BE2C (cell line): ENCODE measurements around the gene NELFE. TPM values are rescaled to one million over a fixed set of nuclear protein-coding genes. Genes with fewer than 3 reads are reported as not detected.
"Not testable (repeated sequence)": the region's sequence is repeated elsewhere in the genome, so short reads cannot be mapped to it uniquely, and the experiment has no call there.

Experiments
- DNase-seq: peaks from one replicate; pipeline ENCODE4 v3.0.0-alpha.2; 2020
- H3K27me3 ChIP-seq: fragments of 250-450 bp; sonication (Bioruptor Pico); 2 replicates; pipeline ENCODE4 v1.5.1; 2020; ENCODE audit warnings: mild to moderate bottlenecking
- H3K36me3 ChIP-seq: fragments of 250-450 bp; sonication (Bioruptor Pico); 2 replicates; pipeline ENCODE4 v1.5.1; 2020; ENCODE audit warnings: mild to moderate bottlenecking
- H3K4me1 ChIP-seq: fragments of 250-450 bp; sonication (Bioruptor Pico); 2 replicates; pipeline ENCODE4 v1.5.1; 2020
- H3K4me3 ChIP-seq: 2 replicates; pipeline ENCODE4 v1.5.1; 2011; ENCODE audit warnings: low read depth, low read length
- H3K9me3 ChIP-seq: fragments of 250-450 bp; sonication (Bioruptor Pico); 2 replicates; pipeline ENCODE4 v1.5.1; 2020
- polyA plus RNA-seq: library from polyadenylated mRNA; unstranded; fragments of >200 nt; gene quantifications from one replicate; pipeline ENCODE4 v1.2.1, GENCODE V29; 2012; ENCODE audit warnings: low read depth, missing spikeins; ENCODE audit not compliant: insufficient read length, insufficient read depth
- TF ChIP-seq, protein P1 (sequence below): IDR thresholded peaks from 2 replicates; pipeline ENCODE4 v1.5.1; 2012; ENCODE audit warnings: mild to moderate bottlenecking, low read depth, low read length

The NELFE gene
- polyA plus RNA-seq: 185 TPM

DNA sequence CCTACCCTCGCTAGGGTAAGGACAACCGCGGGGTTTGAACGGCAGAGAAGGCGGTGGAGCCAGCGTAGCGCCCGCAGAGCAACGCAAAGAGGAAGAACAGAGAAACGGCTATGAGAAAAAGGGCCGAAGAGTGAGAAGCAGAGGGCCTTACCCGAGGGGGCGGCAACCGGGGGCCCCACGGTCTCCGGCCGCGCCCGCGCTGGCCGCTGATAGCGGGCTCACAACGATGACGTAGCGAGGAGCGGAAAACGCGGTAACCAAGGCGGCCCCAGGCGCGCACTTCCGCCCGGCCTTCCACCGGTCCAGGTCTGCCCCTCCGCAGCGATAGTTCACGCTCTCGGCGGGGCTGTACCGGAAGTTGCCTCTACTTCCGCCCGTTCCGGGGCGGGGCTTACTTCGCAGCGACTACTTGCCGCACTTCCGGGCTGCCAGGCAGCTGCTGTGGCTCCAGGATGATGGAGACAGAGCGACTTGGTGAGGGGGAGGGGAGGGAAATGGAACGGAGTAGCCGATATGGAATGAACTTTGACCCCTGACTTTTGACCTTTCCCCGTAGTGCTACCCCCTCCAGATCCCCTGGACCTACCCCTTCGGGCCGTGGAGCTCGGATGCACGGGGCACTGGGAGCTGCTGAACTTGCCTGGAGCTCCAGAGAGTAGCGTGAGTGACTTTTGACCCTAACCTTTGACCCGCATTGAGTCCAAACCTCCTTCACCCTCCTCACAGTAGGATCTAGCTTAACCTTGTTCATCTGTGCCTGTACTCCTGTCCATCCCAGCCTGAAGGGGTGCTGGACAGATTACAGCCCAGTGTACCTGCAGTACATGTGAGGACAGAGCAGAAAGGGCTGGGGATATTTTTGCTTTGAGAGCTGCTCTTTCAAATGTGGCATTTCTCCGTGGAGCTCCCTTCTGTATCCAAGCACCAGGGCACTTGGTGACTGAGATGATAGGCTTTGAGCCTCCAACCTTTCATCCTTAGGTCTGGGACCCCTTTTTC lies at the start of gene NELFE, which contains the start of gene SKIC2:
Gene NELFE, minus strand, starts transcription at position 231 of the 999 bp plus-strand sequence. CDS start 525 bp downstream, outside the sequence.
Gene SKIC2, plus strand, starts transcription at position 435 of the 999 bp plus-strand sequence. Its CDS starts 18 bp downstream, at position 453.
- peak; percentile 99 for DNase-seq
- Histone ChIP-seq H3K36me3 (peaks cover 31% of the 10 kb centered on the region), H3K4me1 (no peaks in the 10 kb centered on the region), H3K9me3 (no peaks in the 10 kb centered on the region), H3K4me3 (peak within 1 kb of the TSS; percentile 100), H3K27me3 (no peaks in the 10 kb centered on the region)
- TF ChIP-seq, protein P1, sequence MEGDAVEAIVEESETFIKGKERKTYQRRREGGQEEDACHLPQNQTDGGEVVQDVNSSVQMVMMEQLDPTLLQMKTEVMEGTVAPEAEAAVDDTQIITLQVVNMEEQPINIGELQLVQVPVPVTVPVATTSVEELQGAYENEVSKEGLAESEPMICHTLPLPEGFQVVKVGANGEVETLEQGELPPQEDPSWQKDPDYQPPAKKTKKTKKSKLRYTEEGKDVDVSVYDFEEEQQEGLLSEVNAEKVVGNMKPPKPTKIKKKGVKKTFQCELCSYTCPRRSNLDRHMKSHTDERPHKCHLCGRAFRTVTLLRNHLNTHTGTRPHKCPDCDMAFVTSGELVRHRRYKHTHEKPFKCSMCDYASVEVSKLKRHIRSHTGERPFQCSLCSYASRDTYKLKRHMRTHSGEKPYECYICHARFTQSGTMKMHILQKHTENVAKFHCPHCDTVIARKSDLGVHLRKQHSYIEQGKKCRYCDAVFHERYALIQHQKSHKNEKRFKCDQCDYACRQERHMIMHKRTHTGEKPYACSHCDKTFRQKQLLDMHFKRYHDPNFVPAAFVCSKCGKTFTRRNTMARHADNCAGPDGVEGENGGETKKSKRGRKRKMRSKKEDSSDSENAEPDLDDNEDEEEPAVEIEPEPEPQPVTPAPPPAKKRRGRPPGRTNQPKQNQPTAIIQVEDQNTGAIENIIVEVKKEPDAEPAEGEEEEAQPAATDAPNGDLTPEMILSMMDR: no peak

- not testable (repeated sequence) for H3K27me3 ChIP-seq, H3K4me1 ChIP-seq, H3K4me3 ChIP-seq, H3K36me3 ChIP-seq, H3K9me3 ChIP-seq, DNase-seq
Observed at GRCh38 chr6:32008037-32008436, 49.3 kb upstream of the NELFE start.

DNA sequence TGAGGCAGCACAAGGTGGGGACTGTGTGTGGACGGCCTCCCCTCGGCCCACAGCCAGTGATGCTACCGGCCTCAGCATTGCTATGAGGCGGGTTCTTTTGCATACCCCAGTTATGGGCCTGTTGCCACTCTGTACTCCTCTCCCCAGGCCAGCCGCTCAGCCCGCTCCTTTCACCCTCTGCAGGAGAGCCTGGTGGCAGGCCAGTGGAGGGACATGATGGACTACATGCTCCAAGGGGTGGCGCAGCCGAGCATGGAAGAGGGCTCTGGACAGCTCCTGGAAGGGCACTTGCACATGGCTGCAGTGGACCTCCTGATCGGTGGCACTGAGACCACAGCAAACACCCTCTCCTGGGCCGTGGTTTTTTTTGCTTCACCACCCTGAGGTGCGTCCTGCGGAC lies 48.3 kb upstream of the NELFE start:
- not testable (repeated sequence) for H3K36me3 ChIP-seq, H3K4me1 ChIP-seq, DNase-seq, H3K4me3 ChIP-seq, H3K9me3 ChIP-seq, H3K27me3 ChIP-seq

DNA sequence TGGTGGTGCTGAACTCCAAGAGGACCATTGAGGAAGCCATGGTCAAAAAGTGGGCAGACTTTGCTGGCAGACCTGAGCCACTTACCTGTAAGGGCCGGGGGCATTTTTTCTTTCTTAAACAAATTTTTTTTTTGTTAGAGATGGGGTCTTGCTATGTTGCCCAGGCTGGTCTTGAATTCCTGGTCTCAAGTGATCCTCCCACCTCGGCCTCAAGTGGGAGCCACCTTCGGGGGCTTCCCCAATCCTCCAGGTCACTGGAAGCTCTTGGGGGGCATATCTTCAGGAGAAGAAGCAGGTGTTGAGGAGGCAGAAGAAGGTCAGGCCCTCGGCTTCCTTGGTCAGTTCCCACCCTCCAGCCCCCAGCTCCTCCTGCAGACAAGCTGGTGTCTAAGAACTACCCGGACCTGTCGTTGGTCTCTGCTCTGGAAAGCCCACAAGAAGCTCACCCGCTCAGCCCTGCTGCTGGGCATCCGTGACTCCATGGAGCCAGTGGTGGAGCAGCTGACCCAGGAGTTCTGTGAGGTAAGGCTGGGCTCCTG lies 47.3 kb upstream of the NELFE start:
- H3K4me1 ChIP-seq, H3K36me3 ChIP-seq, DNase-seq, H3K4me3 ChIP-seq, H3K27me3 ChIP-seq, H3K9me3 ChIP-seq: not testable (repeated sequence)

GRCh38 chr6:32005538-32005880 lies 46.7 kb upstream of the NELFE start:
- H3K27me3 ChIP-seq, DNase-seq, H3K4me1 ChIP-seq, H3K9me3 ChIP-seq, H3K4me3 ChIP-seq, H3K36me3 ChIP-seq: not testable (repeated sequence)

DNA sequence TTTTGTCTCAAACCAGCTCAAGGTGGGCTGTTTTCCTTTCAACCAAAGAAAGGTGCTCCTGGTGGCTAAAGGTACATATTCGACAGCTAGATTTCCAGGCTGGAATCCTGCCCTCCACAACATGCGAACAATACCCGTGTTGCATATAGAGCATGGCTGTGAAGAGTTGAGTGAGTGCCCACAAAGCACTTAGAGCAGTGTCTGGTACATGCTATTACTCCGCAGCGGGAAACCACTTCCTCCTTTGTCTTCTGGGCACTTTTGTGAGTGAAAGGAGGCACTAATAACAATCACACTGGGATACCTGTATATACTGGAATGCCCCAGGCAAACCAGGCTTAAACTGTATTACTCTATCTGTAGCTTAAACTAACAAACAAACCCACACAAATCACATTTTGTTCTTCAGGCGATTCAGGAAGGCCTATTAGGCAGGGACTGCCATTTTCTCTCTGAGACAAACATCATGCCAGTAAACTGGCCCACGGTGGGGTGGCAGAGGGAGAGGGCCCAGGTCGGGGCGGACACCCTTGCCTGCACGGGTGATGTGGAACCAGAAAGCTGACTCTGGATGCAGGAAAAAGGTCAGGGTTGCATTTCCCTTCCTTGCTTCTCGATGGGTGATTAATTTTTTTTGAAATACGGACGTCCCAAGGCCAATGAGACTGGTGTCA lies 46.2 kb upstream of the NELFE start:
- not testable (repeated sequence) for H3K27me3 ChIP-seq, H3K9me3 ChIP-seq, H3K4me1 ChIP-seq, H3K36me3 ChIP-seq, DNase-seq, H3K4me3 ChIP-seq

- DNase-seq, H3K27me3 ChIP-seq, H3K9me3 ChIP-seq, H3K4me3 ChIP-seq, H3K4me1 ChIP-seq, H3K36me3 ChIP-seq: not testable (repeated sequence)
Observed at GRCh38 chr6:32004393-32004792, 45.6 kb upstream of the NELFE start.

DNA sequence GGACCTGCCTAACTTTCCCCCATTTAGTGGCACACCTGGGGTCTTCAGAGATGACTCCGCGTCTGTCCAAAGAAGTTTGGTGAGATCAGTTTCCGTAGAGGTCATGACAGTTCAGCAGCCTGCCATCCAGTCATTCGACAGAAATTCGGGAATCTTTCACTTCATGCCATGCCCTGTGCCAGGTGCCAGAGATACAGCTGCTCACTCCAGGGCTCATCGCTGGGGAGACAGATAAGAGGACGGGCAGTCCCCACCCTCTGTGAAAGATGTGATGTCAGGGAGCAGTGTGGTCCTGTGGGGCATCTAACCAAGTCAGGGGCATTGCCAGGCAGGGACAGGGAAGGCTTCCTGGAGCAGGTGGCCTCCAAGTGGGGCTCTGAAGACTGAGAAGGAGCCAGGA lies 44.5 kb upstream of the NELFE start:
- DNase-seq, H3K27me3 ChIP-seq, H3K4me3 ChIP-seq, H3K4me1 ChIP-seq, H3K36me3 ChIP-seq, H3K9me3 ChIP-seq: not testable (repeated sequence)

DNA sequence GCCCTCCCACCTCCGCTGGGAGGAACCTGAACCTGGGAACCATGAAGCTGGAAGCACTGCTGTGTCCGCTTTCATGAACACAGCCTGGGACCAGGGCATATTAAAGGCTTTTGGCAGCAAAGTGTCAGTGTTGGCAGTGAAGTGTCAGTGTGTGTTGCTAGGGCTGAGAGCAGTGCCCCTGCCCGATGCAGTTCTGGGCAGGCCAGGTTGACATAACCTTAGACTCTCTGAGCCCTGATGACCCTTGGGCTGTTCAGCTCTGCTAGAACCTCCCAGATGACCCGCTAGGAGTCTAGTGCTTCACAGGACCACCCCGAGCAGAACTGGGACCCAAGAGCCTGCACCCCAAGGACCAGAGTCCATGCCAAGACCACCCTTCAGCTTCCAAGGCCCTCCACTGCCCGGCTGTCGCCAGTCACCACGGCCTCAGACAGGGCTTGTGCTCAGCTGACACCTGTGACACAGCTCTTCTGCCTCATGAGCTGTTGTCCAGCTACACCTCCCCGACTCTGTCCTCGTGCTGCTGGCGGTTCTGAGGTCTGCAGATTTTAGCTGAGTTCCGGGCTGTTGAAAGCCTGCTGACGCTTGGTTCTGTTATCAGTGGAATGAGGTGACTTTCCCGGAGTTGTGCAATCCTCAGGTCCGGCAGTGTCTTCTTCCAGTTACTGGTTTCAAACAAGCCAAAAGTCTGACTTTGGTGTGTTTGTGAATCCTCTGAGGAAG lies 43.9 kb upstream of the NELFE start:
- not testable (repeated sequence) for H3K4me3 ChIP-seq, H3K4me1 ChIP-seq, H3K9me3 ChIP-seq, DNase-seq, H3K36me3 ChIP-seq, H3K27me3 ChIP-seq

DNA sequence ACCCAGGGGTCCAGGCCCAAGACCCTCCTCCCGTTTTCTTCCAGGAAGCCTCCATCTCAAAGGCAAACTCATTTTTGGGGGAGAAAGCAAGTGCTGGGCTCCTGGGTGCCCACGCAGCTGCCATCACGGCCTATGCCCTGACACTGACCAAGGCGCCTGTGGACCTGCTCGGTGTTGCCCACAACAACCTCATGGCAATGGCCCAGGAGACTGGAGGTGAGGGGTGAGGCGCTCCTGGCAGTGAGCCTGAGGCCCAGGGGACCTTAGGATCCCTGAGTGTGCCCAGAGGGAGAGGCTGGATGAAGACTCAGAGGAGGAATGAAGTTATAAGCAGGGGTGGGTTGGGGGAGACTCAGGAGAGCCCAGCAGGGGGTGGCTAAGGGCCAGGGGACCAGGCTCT lies 37.6 kb upstream of the NELFE start:
- H3K4me3 ChIP-seq, DNase-seq, H3K27me3 ChIP-seq, H3K4me1 ChIP-seq, H3K9me3 ChIP-seq, H3K36me3 ChIP-seq: not testable (repeated sequence)

GRCh38 chr6:31994421-31994820 lies 35.6 kb upstream of the NELFE start:
- H3K4me3 ChIP-seq, H3K9me3 ChIP-seq, H3K36me3 ChIP-seq, DNase-seq, H3K4me1 ChIP-seq, H3K27me3 ChIP-seq: not testable (repeated sequence)

GRCh38 chr6:31989363-31989762 lies 30.6 kb upstream of the NELFE start:
- not testable (repeated sequence) for H3K27me3 ChIP-seq, H3K9me3 ChIP-seq, H3K36me3 ChIP-seq, H3K4me3 ChIP-seq, DNase-seq, H3K4me1 ChIP-seq

DNA sequence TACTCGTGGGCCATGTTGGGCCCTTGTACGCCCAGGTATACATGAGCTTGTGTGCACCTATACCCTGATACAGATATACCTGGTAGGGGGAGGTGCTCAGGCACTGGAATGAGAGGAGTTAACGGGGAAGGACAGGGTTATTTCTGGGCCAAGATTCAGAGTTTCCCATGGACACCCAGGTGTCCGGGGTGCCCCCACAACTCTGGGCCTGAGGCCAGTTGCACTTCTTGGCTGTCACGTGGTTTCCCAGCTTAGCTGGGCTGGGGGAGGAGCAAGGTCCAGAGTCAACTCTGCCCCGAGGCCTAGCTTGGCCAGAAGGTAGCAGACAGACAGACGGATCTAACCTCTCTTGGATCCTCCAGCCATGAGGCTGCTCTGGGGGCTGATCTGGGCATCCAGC lies 23.0 kb upstream of the NELFE start, which contains the start of gene C4A:
Gene C4A, plus strand, starts transcription at position 314 of the 400 bp plus-strand sequence. Its CDS starts 51 bp downstream, at position 365.
- H3K9me3 ChIP-seq, H3K4me3 ChIP-seq, H3K4me1 ChIP-seq, H3K36me3 ChIP-seq, DNase-seq, H3K27me3 ChIP-seq: not testable (repeated sequence)

GRCh38 chr6:31980998-31981397 lies 22.2 kb upstream of the NELFE start:
- not testable (repeated sequence) for H3K4me3 ChIP-seq, H3K9me3 ChIP-seq, H3K27me3 ChIP-seq, DNase-seq, H3K36me3 ChIP-seq, H3K4me1 ChIP-seq
